Measurements from ENCODE around the gene METTL25. TPM values are rescaled to one million over a fixed set of nuclear protein-coding genes. Genes with fewer than 3 reads are reported as not detected.
"Not testable (repeated sequence)": the region's sequence is repeated elsewhere in the genome, so short reads cannot be mapped to it uniquely, and the experiment has no call there.

METTL25 gene
- 10 to 100 TPM; 10.3 to 15.7 (median 12.7) TPM for polyA plus RNA-seq

- peak; percentile 97 to 98 (median 98) for DNase-seq
- Mint-ChIP-seq H3K27ac (peak within 1 kb of the TSS; percentile 98 to 99 (median 98)), H3K9me3 (no peaks in the 10 kb centered on the region), H3K36me3 (peaks cover 8 to 24% (median 15%) of the 10 kb centered on the region in 3 donors), H3K4me3 (peak within 1 kb of the TSS; percentile 93 to 99 (median 95)), H3K4me1 (peaks cover 50 to 67% of the 10 kb centered on the region in 2 donors), H3K27me3 (ENCODE audit: low read depth in 3 of 3) (peaks cover 7 to 17% (median 9%) of the 10 kb centered on the region in 3 donors)
Measured at GRCh38 chr12:82358200-82359114, at the start of gene METTL25, which contains the start of gene CCDC59. Gene METTL25, plus strand, starts transcription at chr12:82358529. Its CDS starts 37 bp downstream, at chr12:82358566. Gene CCDC59, minus strand, starts transcription at chr12:82358387. Its CDS starts 11 bp downstream, at chr12:82358376.

GRCh38 chr12:82314406-82314892 lies 43.9 kb upstream of the METTL25 start:
- no peak for DNase-seq
- H3K27me3 Mint-ChIP-seq (ENCODE audit: low read depth in 3 of 3): peaks cover 0 to 8% (median 1%) of the 10 kb centered on the region in 3 donors
- H3K27ac Mint-ChIP-seq: no peak overlapping the region
- H3K36me3 Mint-ChIP-seq: no peaks in the 10 kb centered on the region
- no peaks in the 10 kb centered on the region for H3K4me1 Mint-ChIP-seq
- H3K4me3 Mint-ChIP-seq: no peak overlapping the region
- peaks cover 0 to 7% (median 1%) of the 10 kb centered on the region in 6 donors for H3K9me3 Mint-ChIP-seq

GRCh38 chr12:82319276-82319675 lies 39.1 kb upstream of the METTL25 start:
- Mint-ChIP-seq H3K4me1 (no peaks in the 10 kb centered on the region), H3K27me3 (ENCODE audit: low read depth in 3 of 3) (peaks cover 1 to 2% (median 2%) of the 10 kb centered on the region in 3 donors), H3K36me3 (no peaks in the 10 kb centered on the region), H3K9me3 (peaks cover 0 to 5% (median 0%) of the 10 kb centered on the region in 6 donors), H3K4me3 (no peak overlapping the region), H3K27ac (no peak overlapping the region)
- no peak for DNase-seq

- H3K27ac Mint-ChIP-seq: no peak overlapping the region
- H3K27me3 Mint-ChIP-seq (ENCODE audit: low read depth in 3 of 3): peaks cover 0 to 4% (median 4%) of the 10 kb centered on the region in 3 donors
- no peaks in the 10 kb centered on the region for H3K36me3 Mint-ChIP-seq
- no peaks in the 10 kb centered on the region for H3K4me1 Mint-ChIP-seq
- H3K4me3 Mint-ChIP-seq: no peak overlapping the region
- no peaks in the 10 kb centered on the region for H3K9me3 Mint-ChIP-seq
- no peak for DNase-seq
Measured at GRCh38 chr12:82325540-82326336, 32.6 kb upstream of the METTL25 start.

- Mint-ChIP-seq H3K4me1 (no peaks in the 10 kb centered on the region), H3K9me3 (no peaks in the 10 kb centered on the region), H3K36me3 (no peaks in the 10 kb centered on the region), H3K27ac (no peak overlapping the region), H3K27me3 (ENCODE audit: low read depth in 3 of 3) (peaks cover 0 to 4% (median 2%) of the 10 kb centered on the region in 3 donors), H3K4me3 (no peak overlapping the region)
- DNase-seq: no peak
Measured at GRCh38 chr12:82326905-82327503, 31.3 kb upstream of the METTL25 start.

- Mint-ChIP-seq H3K27me3 (ENCODE audit: low read depth in 3 of 3) (peaks cover 0 to 4% (median 2%) of the 10 kb centered on the region in 3 donors), H3K4me3 (no peak overlapping the region), H3K9me3 (no peaks in the 10 kb centered on the region), H3K4me1 (no peaks in the 10 kb centered on the region), H3K27ac (no peak overlapping the region), H3K36me3 (no peaks in the 10 kb centered on the region)
- no peak for DNase-seq
Measured at GRCh38 chr12:82327861-82328260, 30.5 kb upstream of the METTL25 start.

- H3K36me3 Mint-ChIP-seq: no peaks in the 10 kb centered on the region
- no peaks in the 10 kb centered on the region for H3K9me3 Mint-ChIP-seq
- H3K27ac Mint-ChIP-seq: no peak overlapping the region
- no peaks in the 10 kb centered on the region for H3K4me1 Mint-ChIP-seq
- no peak overlapping the region for H3K4me3 Mint-ChIP-seq
- H3K27me3 Mint-ChIP-seq (ENCODE audit: low read depth in 3 of 3): peaks cover 0 to 4% (median 3%) of the 10 kb centered on the region in 3 donors
- no peak for DNase-seq
Measured at GRCh38 chr12:82329508-82329907, 28.8 kb upstream of the METTL25 start.

- Mint-ChIP-seq H3K4me3 (no peak overlapping the region), H3K27ac (peak overlapping the region in 1 of 6 donors; percentile 73)
Measured at GRCh38 chr12:82350161-82350560, 8.2 kb upstream of the METTL25 start.

GRCh38 chr12:82351390-82351789 lies 6.9 kb upstream of the METTL25 start:
- Mint-ChIP-seq H3K4me1 (peaks cover 12 to 17% of the 10 kb centered on the region in 2 donors), H3K9me3 (no peaks in the 10 kb centered on the region), H3K36me3 (peaks cover 9 to 28% (median 14%) of the 10 kb centered on the region in 3 donors), H3K27ac (no peak overlapping the region), H3K4me3 (no peak overlapping the region), H3K27me3 (ENCODE audit: low read depth in 3 of 3) (peaks cover 0 to 4% (median 0%) of the 10 kb centered on the region in 3 donors)
- DNase-seq: no peak

More at GRCh38 chr12:82350161-82350560, 8.2 kb upstream of the METTL25 start:
- no peak for DNase-seq
- Mint-ChIP-seq H3K36me3 (peaks cover 9 to 28% (median 14%) of the 10 kb centered on the region in 3 donors), H3K4me1 (peaks cover 3 to 4% of the 10 kb centered on the region in 2 donors), H3K9me3 (no peaks in the 10 kb centered on the region), H3K27me3 (ENCODE audit: low read depth in 3 of 3) (peaks cover 0 to 4% (median 0%) of the 10 kb centered on the region in 3 donors)

- no peak for DNase-seq
- peaks cover 14 to 28% (median 15%) of the 10 kb centered on the region in 3 donors for H3K36me3 Mint-ChIP-seq
- peak overlapping the region; percentile 93 to 99 (median 95) for H3K4me3 Mint-ChIP-seq
- H3K27me3 Mint-ChIP-seq (ENCODE audit: low read depth in 3 of 3): peaks cover 7 to 17% (median 9%) of the 10 kb centered on the region in 3 donors
- H3K4me1 Mint-ChIP-seq: peaks cover 50 to 62% of the 10 kb centered on the region in 2 donors
- H3K9me3 Mint-ChIP-seq: no peaks in the 10 kb centered on the region
- H3K27ac Mint-ChIP-seq: peak overlapping the region; percentile 98 to 99 (median 98)
Measured at GRCh38 chr12:82357340-82357739, 989 bp upstream of the METTL25 start.

- H3K4me1 Mint-ChIP-seq: peaks cover 50 to 67% of the 10 kb centered on the region in 2 donors
- no peaks in the 10 kb centered on the region for H3K9me3 Mint-ChIP-seq
- H3K27me3 Mint-ChIP-seq (ENCODE audit: low read depth in 3 of 3): peaks cover 7 to 17% (median 9%) of the 10 kb centered on the region in 3 donors
- no peak for DNase-seq
- H3K36me3 Mint-ChIP-seq: peaks cover 14 to 28% (median 15%) of the 10 kb centered on the region in 3 donors
- H3K4me3 Mint-ChIP-seq: peak overlapping the region; percentile 93 to 99 (median 95)
- peak overlapping the region; percentile 98 to 99 (median 98) for H3K27ac Mint-ChIP-seq
Measured at GRCh38 chr12:82357845-82358199, 507 bp upstream of the METTL25 start.

GRCh38 chr12:82359115-82359478 lies 768 bp downstream of the METTL25 start:
- H3K36me3 Mint-ChIP-seq: peaks cover 8 to 20% (median 15%) of the 10 kb centered on the region in 3 donors
- no peak for DNase-seq
- no peaks in the 10 kb centered on the region for H3K9me3 Mint-ChIP-seq
- H3K4me3 Mint-ChIP-seq: peak overlapping the region; percentile 93 to 99 (median 95)
- peak overlapping the region; percentile 98 to 99 (median 98) for H3K27ac Mint-ChIP-seq
- H3K27me3 Mint-ChIP-seq (ENCODE audit: low read depth in 3 of 3): peaks cover 7 to 17% (median 9%) of the 10 kb centered on the region in 3 donors
- H3K4me1 Mint-ChIP-seq: peaks cover 50 to 67% of the 10 kb centered on the region in 2 donors

- H3K4me3 Mint-ChIP-seq, H3K27ac Mint-ChIP-seq, H3K9me3 Mint-ChIP-seq, DNase-seq: not testable (repeated sequence)
- Mint-ChIP-seq H3K4me1 (peaks cover 40 to 60% of the 10 kb centered on the region in 2 donors), H3K27me3 (ENCODE audit: low read depth in 3 of 3) (peaks cover 7 to 13% (median 9%) of the 10 kb centered on the region in 3 donors), H3K36me3 (peaks cover 4 to 14% (median 10%) of the 10 kb centered on the region in 3 donors)
Measured at GRCh38 chr12:82360834-82361233, 2.5 kb downstream of the METTL25 start.
